ENCODE results near the gene FAM171A1.

DNA sequence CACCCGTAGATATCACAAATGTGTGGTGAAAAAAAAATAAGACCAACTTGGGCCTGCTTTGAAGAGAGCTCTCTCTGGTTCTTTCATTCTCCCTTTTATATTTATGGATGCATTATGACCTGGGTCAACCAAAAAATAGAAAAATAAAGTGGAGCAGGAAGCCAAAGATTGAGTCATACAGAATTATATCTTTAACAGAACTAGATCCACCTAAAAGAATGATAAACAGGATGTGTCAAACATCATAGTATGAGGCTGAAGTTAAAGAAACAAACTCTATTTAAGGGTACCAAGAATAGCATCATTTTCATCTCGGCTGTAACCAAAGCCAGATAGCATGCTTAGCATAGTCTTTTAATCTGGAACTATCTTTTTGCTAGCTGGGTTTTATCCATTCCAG is 173.8 kb downstream of the FAM171A1 start:
- TF ChIP-seq, protein P1, sequence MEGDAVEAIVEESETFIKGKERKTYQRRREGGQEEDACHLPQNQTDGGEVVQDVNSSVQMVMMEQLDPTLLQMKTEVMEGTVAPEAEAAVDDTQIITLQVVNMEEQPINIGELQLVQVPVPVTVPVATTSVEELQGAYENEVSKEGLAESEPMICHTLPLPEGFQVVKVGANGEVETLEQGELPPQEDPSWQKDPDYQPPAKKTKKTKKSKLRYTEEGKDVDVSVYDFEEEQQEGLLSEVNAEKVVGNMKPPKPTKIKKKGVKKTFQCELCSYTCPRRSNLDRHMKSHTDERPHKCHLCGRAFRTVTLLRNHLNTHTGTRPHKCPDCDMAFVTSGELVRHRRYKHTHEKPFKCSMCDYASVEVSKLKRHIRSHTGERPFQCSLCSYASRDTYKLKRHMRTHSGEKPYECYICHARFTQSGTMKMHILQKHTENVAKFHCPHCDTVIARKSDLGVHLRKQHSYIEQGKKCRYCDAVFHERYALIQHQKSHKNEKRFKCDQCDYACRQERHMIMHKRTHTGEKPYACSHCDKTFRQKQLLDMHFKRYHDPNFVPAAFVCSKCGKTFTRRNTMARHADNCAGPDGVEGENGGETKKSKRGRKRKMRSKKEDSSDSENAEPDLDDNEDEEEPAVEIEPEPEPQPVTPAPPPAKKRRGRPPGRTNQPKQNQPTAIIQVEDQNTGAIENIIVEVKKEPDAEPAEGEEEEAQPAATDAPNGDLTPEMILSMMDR (IDR thresholded peaks at IDR 0.05) = no peak
- TF ChIP-seq POLR2AphosphoS5 (IDR thresholded peaks at IDR 0.05) = no peak

Measured in prostate gland (tissue), 2 donors.